ENCODE data around the gene GRIFIN. TPM values are rescaled to one million over a fixed set of nuclear protein-coding genes. Genes with fewer than 3 reads are reported as not detected.
A peak's percentile ranks its signal among the peaks of the same experiment; 100 is the strongest.

Gene GRIFIN
- total and polyA plus RNA-seq, 8 donors, result not detected

GRCh38 chr7:2497500-2498336 lies 21.5 kb upstream of the GRIFIN start:
- intact Hi-C loops (cut with DNase I), result no loop called here
- DNase-seq (peak in 1 of 6 donors; percentile 60), FAIRE-seq (no peak), ATAC-seq (no peak)
- no peaks in the 10 kb centered on the region for H3K36me3 ChIP-seq
- H3K4me1 ChIP-seq, result no peaks in the 10 kb centered on the region
- TF ChIP-seq CTCF (IDR thresholded peaks at IDR 0.05), result no peak
- no peak overlapping the region for H3K4me3 ChIP-seq
- H3K27ac ChIP-seq, result no peak overlapping the region
- WGBS, 2 donors, result 41 to 45% methylated on average over 19 to 25 of the region's 25 CpGs
- no peaks in the 10 kb centered on the region for H3K27me3 ChIP-seq
- H3K9me3 ChIP-seq, result no peaks in the 10 kb centered on the region

- H3K4me3 ChIP-seq, result no peak overlapping the region
- H3K27me3 ChIP-seq, result no peaks in the 10 kb centered on the region
- intact Hi-C loops (cut with DNase I), result no loop called here
- ATAC-seq (no peak), FAIRE-seq (no peak), DNase-seq (no peak)
- H3K36me3 ChIP-seq, result no peaks in the 10 kb centered on the region
- 97 to 98% methylated on average over 3 of the region's 3 CpGs for WGBS, 2 donors
- no peak overlapping the region for H3K27ac ChIP-seq
- no peaks in the 10 kb centered on the region for H3K9me3 ChIP-seq
- H3K4me1 ChIP-seq, result no peaks in the 10 kb centered on the region
- TF ChIP-seq CTCF (IDR thresholded peaks at IDR 0.05), result no peak
Observed at GRCh38 chr7:2497065-2497464, 20.9 kb upstream of the GRIFIN start.

- no peak for FAIRE-seq
- H3K27me3 ChIP-seq, result no peaks in the 10 kb centered on the region
- H3K4me3 ChIP-seq, result no peak overlapping the region
- TF ChIP-seq CTCF (IDR thresholded peaks at IDR 0.05), result no peak
- WGBS, 2 donors, result 82 to 89% methylated on average over 9 of the region's 9 CpGs
- ATAC-seq, result no peak
- no peak for DNase-seq
- H3K4me1 ChIP-seq, result no peaks in the 10 kb centered on the region
- H3K36me3 ChIP-seq, result no peaks in the 10 kb centered on the region
- no peak overlapping the region for H3K27ac ChIP-seq
- H3K9me3 ChIP-seq, result no peaks in the 10 kb centered on the region
- intact Hi-C loops (cut with DNase I), result no loop called here
Observed at GRCh38 chr7:2496375-2496774, 20.2 kb upstream of the GRIFIN start.

GRCh38 chr7:2495418-2496299 lies 19.5 kb upstream of the GRIFIN start:
- TF ChIP-seq CTCF (IDR thresholded peaks at IDR 0.05), result no peak
- Histone ChIP-seq H3K9me3 (no peaks in the 10 kb centered on the region), H3K36me3 (no peaks in the 10 kb centered on the region), H3K4me3 (no peak overlapping the region), H3K27ac (no peak overlapping the region), H3K27me3 (no peaks in the 10 kb centered on the region), H3K4me1 (no peaks in the 10 kb centered on the region)
- intact Hi-C loops (cut with DNase I), result no loop called here
- ATAC-seq, result no peak
- FAIRE-seq, result no peak
- DNase-seq, result peak in 1 of 6 donors; percentile 61
- WGBS, 2 donors, result 71 to 74% methylated on average over 24 to 25 of the region's 25 CpGs
